GM18909 (cell line): Measurements from ENCODE around the gene DCST2.
"Not testable (repeated sequence)": the region's sequence is repeated elsewhere in the genome, so short reads cannot be mapped to it uniquely, and the experiment has no call there.

Experiments used
- ATAC-seq: cut with Tn5 transposase; IDR thresholded peaks from one replicate; pipeline ENCODE4 v1.9.1; 2021; ENCODE audit warnings: mild to moderate bottlenecking; ENCODE audit not compliant: unreplicated experiment, poor library complexity

The DCST2 gene

DNA sequence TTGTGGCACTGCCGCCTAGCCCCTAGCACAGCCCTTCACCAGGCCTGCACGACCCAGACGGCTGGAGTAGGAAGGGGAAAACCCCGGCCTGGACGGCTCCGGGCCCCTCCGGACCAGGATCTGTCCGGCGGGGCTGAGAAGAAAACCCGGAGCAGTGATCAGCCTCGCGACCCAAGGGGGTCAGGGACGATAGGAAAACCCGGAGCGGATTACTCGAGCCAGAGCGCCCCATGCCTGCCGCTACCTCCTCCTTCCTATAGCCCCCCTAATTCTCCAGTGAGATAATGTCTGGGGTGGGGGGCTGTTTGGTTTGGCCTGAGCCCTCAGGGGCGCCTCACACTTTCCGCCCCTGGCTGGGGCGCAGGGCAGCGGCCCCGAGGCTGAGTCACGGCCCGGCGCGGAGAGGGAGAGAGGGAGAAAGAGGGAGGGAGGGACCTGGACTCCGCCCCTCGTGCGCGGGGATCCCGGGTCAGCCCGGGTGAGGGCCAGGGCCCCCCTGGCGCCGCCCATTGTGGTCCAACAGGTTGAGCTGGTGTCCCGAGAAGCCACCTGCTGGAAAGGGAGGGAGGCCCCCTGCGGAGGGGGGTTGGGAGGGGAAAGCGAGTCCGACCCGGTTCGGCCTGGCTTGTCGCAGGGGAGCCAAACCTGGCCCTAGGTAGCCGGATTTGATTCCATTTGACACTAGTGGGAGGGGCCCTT, 32.7 kb downstream of the DCST2 start:
- ATAC-seq, result peak; percentile 40

GRCh38 chr1:155000411-155000725, 33.2 kb downstream of the DCST2 start:
- ATAC-seq, result no peak

DNA sequence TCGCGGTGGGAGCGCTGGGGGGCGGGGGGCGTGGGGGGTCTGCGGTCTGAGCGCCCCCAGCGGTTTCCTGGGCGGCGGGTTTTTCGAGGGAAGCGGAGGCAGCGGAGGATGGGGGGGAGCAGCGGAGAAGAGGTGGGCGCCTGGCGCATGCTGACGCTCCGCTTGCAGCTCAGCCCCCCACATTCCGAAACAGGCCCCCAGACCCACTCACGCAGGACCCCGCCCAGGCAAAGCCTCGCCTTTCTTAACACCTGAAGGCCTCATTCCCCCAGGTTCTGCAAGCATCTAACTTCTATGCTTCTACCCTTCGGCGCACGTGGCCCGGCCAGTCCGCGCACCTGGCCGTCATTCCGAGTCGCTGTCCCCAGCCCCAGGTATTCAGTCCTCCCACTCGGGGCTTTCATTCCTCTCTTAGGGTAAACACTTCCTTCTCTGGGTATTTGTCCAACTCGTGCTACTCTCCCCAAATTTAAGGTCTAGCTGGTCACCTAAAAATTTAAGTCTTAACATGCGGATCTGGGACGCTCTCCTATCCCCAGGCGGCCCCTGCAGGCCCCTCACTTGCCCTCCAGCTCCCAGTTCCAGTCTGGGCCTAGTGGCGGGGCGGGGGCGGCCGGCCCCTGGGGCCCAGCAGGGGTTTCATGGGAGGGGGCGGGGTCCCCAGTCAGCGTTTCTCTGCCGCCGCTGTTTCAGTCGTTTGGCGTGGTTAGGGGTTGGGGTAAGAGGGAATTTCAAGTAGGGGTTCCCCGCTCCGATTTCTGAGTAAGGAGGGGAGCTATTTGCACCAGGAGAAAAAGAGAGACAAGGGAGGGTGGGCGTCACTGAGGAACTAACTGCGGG, 33.8 kb downstream of the DCST2 start:
- no peak for ATAC-seq

GRCh38 chr1:154998818-154999570, 34.6 kb downstream of the DCST2 start:
- no peak for ATAC-seq

GRCh38 chr1:154998201-154998780, 35.3 kb downstream of the DCST2 start:
- no peak for ATAC-seq

DNA sequence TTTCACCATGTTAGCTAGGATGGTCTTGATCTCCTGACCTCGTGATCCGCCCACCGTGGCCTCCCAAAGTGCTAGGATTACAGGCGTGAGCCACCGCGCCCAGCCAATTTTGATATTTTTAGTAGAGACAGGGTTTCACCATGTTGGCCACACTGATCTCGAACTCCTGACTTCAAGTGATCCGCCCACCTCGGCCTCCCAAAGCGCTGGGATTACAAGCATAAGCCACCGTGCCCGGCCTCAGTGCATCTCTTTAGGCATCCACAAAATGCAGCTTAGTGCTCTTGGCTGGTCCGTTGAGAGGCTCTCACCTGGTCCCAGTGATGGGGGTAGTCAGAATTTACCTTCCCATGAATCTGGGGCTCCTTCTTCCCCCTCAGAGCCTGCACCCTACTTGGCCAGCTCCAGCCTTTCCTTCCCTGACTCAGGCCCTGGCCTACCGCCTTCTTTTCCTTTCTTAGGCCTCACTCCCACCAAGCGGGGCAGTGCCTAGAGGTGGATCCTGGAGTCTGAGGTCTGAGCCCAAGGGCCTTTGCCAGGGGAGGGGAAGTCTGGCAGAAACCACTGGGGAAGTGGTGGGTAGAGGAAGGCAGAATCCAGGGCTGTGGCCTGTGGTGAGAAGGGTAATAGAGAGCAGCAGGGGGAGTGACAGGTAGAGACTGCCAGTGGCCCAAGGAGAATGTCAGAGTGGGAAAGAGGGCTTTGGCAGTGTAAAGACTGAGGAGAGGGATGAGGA, 36.4 kb downstream of the DCST2 start:
- ATAC-seq, result no peak

DNA sequence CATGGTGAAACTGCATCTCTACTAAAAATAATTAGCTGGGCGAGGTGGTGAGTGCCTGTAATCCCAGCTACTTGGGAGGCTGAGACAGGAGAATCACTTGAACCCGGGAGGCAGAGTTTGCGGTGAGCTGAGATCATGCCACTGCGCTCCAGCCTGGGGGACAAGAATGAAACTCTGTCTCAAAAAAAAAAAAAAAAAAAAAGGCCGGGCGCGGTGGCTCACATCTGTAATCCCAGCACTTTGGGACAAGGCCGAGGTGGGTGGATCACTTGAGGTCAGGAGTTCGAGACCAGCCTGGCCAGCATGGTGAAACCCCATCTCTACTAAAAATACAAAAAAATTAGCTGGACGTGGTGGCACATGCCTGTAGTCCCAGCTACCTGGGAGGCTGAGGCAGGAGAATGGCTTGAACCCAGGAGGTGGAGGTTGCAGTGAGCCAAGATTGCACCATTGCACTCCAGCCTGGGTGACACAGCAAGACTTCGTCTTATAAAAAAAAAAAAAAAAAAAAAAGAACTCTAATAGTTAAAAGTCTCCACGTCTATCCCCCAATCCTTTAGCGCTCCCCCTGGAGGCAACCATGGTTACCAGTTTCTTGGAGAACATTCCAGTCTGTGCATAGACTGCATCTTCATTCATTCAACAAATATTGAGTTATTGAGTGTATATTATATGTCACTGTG, 38.1 kb downstream of the DCST2 start:
- ATAC-seq, result not testable (repeated sequence)

DNA sequence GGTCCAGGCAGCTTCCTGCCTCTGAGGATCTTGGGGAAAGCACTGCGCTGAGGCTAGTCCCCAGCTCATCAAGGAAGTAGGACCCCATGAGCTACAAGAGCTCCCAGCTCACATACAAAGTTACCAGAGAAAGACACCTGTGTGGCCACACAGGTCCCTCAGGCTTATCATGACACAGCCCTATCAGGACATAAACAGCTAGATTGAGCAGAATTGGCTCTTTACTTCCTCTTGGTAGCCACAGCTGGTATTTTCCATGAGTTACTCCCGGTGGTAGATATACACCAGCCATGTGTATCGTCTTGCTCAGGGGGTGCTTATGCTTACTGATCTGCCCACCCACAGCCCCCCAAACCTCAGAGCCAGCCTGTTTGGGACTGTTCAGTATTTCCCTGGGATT, 39.0 kb downstream of the DCST2 start:
- ATAC-seq, result no peak

DNA sequence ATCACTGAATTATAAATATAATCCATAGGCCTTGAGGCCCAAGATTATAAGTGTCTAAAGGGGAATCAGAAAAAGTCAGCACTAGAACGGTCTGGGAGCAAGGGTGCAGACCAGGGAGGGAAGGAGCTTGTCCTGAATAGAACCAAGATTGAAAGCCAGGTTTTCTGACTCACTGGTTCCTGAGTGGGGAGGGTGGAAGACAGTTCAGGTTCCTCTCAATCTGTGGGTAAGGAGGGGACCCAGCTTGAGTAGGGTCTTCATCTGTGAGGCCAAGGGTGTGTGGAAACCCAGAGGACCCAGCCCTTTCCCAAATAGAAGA, 39.4 kb downstream of the DCST2 start:
- no peak for ATAC-seq

DNA sequence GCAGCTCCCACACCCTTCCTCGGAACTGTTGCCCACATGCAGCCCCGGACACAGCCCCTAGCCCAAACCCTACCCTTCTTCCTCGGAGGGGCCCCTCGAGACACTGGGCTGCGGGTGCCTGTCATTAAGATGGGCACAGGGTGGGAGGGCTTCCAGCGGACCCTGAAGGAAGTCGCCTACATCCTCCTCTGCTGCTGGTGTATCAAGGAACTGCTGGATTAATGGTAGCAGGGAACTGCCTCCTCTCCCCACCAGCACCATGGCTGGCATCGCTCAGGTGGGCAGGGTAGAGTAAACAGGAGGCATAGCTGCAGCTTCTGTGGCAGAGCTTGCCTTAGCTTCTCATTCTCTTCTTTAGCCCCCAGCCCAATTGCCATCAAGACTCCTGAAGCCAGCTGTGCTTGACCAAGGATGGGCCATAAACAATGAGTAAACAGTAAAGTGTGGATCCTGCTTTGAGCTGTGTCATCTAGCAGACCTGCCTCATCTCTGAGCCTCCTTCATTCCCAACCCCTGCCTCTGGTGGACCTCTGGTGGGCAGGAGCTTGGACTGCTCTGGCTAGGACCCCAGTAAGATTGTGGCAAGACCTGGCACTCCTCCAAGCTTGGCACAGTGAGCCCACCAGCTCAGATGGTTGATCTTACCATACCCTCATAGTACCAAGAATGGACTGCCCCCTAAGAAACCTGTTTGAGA, 39.9 kb downstream of the DCST2 start, which contains the start of gene LENEP:
LENEP (plus strand) TSS at position 15 of the 697 bp plus-strand sequence; CDS start at position 37, 22 bp downstream.
- no peak for ATAC-seq

- no peak for ATAC-seq
Observed at GRCh38 chr1:154992721-154993571, 40.6 kb downstream of the DCST2 start.

GRCh38 chr1:154990276-154990675, 43.3 kb downstream of the DCST2 start:
- no peak for ATAC-seq

DNA sequence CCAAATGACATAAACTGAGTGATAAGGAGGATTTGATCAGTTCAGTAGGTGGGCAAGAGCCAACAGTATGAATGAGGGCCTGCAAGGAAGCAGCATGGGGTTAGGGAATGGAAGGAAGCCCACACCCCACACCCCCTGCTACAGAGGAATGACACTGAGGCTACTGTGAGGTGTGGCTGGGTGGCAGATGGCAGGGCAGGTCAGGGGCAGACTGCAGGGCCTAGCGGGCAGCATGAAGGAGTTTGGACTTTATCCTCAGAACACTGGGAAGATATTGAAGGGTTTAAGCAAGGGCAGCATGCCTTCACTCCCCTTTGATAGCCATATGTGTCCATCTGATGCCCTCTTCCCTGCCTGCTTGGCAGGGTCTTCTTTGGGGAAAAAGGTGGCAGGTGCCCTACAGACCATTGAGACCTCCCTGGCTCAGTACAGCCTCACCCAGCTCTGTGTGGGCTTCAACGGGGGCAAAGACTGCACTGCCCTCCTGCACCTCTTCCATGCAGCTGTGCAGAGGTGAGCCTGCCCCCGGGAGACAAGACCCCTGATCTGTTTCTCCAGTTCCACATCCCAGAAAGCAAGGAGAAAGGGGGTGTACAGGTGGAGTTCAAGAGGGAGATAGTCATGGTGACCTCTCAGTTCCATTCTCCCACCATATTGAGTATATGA, 44.3 kb downstream of the DCST2 start:
- no peak for ATAC-seq

DNA sequence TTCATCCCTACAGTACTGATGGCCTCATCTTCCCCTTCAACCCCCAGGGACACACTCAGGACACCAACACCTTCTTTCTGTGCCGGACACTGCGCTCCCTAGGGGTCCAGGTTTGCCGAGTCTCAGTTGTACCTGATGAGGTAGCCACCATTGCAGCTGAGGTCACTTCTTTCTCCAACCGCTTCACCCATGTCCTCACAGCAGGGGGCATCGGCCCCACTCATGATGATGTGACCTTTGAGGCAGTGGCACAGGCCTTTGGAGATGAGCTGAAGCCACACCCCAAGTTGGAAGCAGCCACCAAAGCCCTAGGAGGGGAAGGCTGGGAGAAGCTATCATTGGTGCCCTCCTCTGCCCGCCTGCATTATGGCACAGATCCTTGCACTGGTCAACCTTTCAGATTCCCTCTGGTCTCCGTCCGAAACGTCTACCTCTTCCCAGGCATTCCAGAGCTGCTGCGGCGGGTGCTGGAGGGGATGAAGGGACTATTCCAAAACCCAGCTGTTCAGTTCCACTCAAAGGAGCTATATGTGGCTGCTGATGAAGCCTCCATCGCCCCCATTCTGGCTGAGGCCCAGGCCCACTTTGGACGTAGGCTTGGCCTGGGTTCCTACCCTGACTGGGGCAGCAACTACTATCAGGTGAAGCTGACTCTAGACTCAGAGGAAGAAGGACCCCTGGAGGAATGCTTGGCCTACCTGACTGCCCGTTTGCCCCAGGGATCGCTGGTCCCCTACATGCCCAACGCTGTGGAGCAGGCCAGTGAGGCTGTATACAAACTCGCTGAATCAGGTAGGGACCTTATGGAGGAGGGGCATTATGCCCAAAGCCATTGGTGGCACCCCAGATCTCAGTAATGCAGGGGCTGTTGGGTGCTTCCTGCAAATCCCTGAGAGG, 45.3 kb downstream of the DCST2 start:
- no peak for ATAC-seq

GRCh38 chr1:154987326-154987725, 46.3 kb downstream of the DCST2 start:
- no peak for ATAC-seq

- ATAC-seq, result not testable (repeated sequence)
Observed at GRCh38 chr1:154986736-154987135, 46.8 kb downstream of the DCST2 start.
